Endothelial cell of umbilical vein (primary cell): ENCODE data around the gene ATP6V1G1. TPM values are rescaled to one million over a fixed set of nuclear protein-coding genes. Genes with fewer than 3 reads are reported as not detected.

ENCODE experiments used
- BruUV-seq: library from RNA; stranded (reverse); fragments of 400-500 nt; replicated peaks from 2 replicates; lab custom pipeline; 2021; lab: Mats Ljungman, UMichigan
- CTCF ChIA-PET: fragments of 300-600, 350-600 bp; sonication (Branson Sonifier 250); formaldehyde crosslinking; loops from one replicate; lab custom pipeline; 2021; ENCODE audit warnings: antibody characterized with exemption, inconsistent platforms; lab: Charles Lee
- POLR2A ChIA-PET: fragments of 300-600, 350-600 bp; sonication (Branson Sonifier 250); formaldehyde crosslinking; loops from one replicate; lab custom pipeline; 2021; ENCODE audit warnings: antibody characterized with exemption, inconsistent platforms; lab: Charles Lee
- DNase-seq: peaks from one replicate; pipeline ENCODE4 v3.0.0-alpha.2; 2011; ENCODE audit warnings: low read depth, low spot score
- FAIRE-seq: peaks from 2 replicates; lab custom pipeline; 2011; peaks lifted over from hg19 to GRCh38; lab: Jason Lieb, UNC
- H2AFZ ChIP-seq: 2 replicates; pipeline ENCODE4 v1.6.0; 2012; ENCODE audit warnings: low read depth, low read length, control low read depth, inconsistent platforms
- H3K27ac ChIP-seq: 2 replicates; pipeline ENCODE4 v1.5.1; 2011; ENCODE audit warnings: low read depth, mild to moderate bottlenecking, control low read depth, low read length, moderate library complexity; ENCODE audit not compliant: insufficient read depth
- H3K27me3 ChIP-seq, 2 experiments: 2 replicates each; pipeline versions ENCODE4 v1.6.0 to v1.6.1; 2011; ENCODE audit warnings: low read length in 2 of 2, mixed read lengths in 1 of 2; ENCODE audit not compliant: control insufficient read depth in 2 of 2, insufficient read depth in 2 of 2
- H3K36me3 ChIP-seq, 2 experiments: 2 replicates in 1 of 2; 3 replicates in 1 of 2; pipeline ENCODE4 v1.5.1; 2011; ENCODE audit warnings: low read length in 2 of 2, mild to moderate bottlenecking in 1 of 2, moderate library complexity in 1 of 2; ENCODE audit not compliant: control insufficient read depth in 2 of 2, insufficient read depth in 2 of 2; ENCODE audit errors: extremely low read depth in 1 of 2
- H3K4me1 ChIP-seq: 3 replicates; pipeline ENCODE4 v1.5.1; 2011; ENCODE audit warnings: mild to moderate bottlenecking, low read length; ENCODE audit not compliant: control insufficient read depth, insufficient read depth; ENCODE audit errors: extremely low read depth
- H3K4me2 ChIP-seq: 2 replicates; pipeline ENCODE4 v1.6.1; 2011; ENCODE audit warnings: low read length, control low read depth, mixed read lengths; ENCODE audit not compliant: insufficient read depth
- H3K4me3 ChIP-seq, 3 experiments: fragments of 200-600 bp in 1 of 3; sonication (generic), shearing (Covaris generic) in 1 of 3; replicated peaks in 1 of 3; 2 replicates each; pipeline ENCODE4 v1.5.1; 2011 to 2016; ENCODE audit warnings: control low read depth in 3 of 3, low read length in 3 of 3, mild to moderate bottlenecking in 2 of 3, inconsistent platforms in 1 of 3, low read depth in 1 of 3, moderate library complexity in 1 of 3; ENCODE audit not compliant: insufficient read depth in 1 of 3
- H3K79me2 ChIP-seq: 2 replicates; pipeline ENCODE4 v1.6.0; 2012; ENCODE audit warnings: low read length, inconsistent platforms; ENCODE audit not compliant: control insufficient read depth, insufficient read depth
- H3K9ac ChIP-seq: replicated peaks from 2 replicates; pipeline ENCODE3; 2011; ENCODE audit warnings: low read length, control low read depth; ENCODE audit not compliant: insufficient read depth; ENCODE audit errors: extremely low read depth
- H3K9me1 ChIP-seq: replicated peaks from 3 replicates; pipeline ENCODE4 v1.6.0; 2011; ENCODE audit warnings: mild to moderate bottlenecking, low read length; ENCODE audit not compliant: control insufficient read depth, insufficient read depth; ENCODE audit errors: extremely low read depth
- H3K9me3 ChIP-seq: replicated peaks from 2 replicates; pipeline ENCODE4 v1.5.1; 2012; ENCODE audit warnings: low read length, inconsistent platforms; ENCODE audit not compliant: control insufficient read depth, insufficient read depth
- H4K20me1 ChIP-seq: replicated peaks from 2 replicates; pipeline ENCODE3; 2011; ENCODE audit warnings: mild to moderate bottlenecking, low read length; ENCODE audit not compliant: control insufficient read depth, insufficient read depth; ENCODE audit errors: extremely low read depth
- EZH2 ChIP-seq: IDR thresholded peaks from 2 replicates; pipeline ENCODE4 v1.6.1; 2012; ENCODE audit warnings: borderline replicate concordance, low read depth, mild to moderate bottlenecking, moderate library complexity, low read length, inconsistent platforms; ENCODE audit not compliant: severe bottlenecking
- GATA2 ChIP-seq: IDR thresholded peaks from 2 replicates; pipeline ENCODE4 v1.7.0; 2011; ENCODE audit warnings: low read depth, mild to moderate bottlenecking, moderate library complexity, mixed read lengths, low read length; ENCODE audit not compliant: insufficient read length, insufficient read depth
- JUN ChIP-seq: IDR thresholded peaks from 2 replicates; pipeline ENCODE4 v1.6.1; 2011; ENCODE audit warnings: borderline replicate concordance, low read depth; ENCODE audit not compliant: insufficient read length, insufficient read depth
- MAX ChIP-seq: IDR thresholded peaks from 2 replicates; pipeline ENCODE4 v1.6.1; 2011; ENCODE audit not compliant: insufficient read depth, insufficient read length
- MYC ChIP-seq: IDR thresholded peaks from one replicate; pipeline ENCODE4 v1.6.1; 2011; ENCODE audit warnings: mild to moderate bottlenecking, low read depth, low read length
- POLR2A ChIP-seq: IDR thresholded peaks from 2 replicates; pipeline ENCODE4 v1.6.1; 2012; ENCODE audit warnings: low read depth, mild to moderate bottlenecking, control low read depth, low read length
- dilution Hi-C: fragments of 300-500 bp; cut with MboI; formaldehyde crosslinking; loops from one replicate; pipeline ENCODE4 v1.15.0; 2019; ENCODE audit warnings: low sequenced_read_pairs; ENCODE audit not compliant: extremely low pct_ligation_motif_present
- intact Hi-C: fragments of 100-400 bp; cut with micrococcal nuclease; formaldehyde crosslinking; loops from one replicate; pipeline ENCODE4 v1.10.0; 2022
- polyA plus RNA-seq, 4 experiments: library from polyadenylated mRNA; depleted of rRNA in 3 of 4; stranded (reverse) in 3 of 4; unstranded in 1 of 4; fragments of >200 nt; gene quantifications; 2 replicates each; pipeline versions ENCODE4 v1.2.1 to v1.2.3, GENCODE V29; 2011 to 2012; ENCODE audit warnings: missing spikeins in 1 of 4
- total RNA-seq: library from RNA; stranded (reverse); gene quantifications from 2 replicates; pipeline ENCODE4 v1.2.3, GENCODE V29; 2021

The ATP6V1G1 gene
- total and polyA plus RNA-seq, 2 donors (not counting 3 experiments of a cell fraction or from before 2014, with no cell fraction given): 78.9 to 96.9 TPM

DNA sequence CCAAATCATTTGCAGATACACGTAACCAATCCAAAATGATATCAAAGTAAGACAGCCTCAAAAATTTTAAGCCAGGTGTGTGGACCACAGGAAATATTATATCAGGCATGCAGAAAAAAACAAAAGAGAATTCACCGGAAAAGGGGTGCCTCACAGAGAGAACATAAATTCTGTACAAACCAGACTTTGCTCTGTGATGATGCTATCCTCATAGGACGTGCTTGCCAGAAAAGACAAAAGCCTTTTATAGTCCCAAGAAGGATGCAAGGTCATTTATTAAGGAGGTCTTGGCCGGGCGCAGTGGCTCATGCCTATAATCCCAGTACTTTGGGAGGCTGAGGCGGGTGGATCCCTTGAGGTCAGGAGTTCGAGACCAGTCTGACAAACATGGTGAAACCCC lies 16.8 kb upstream of the ATP6V1G1 start:
- Histone ChIP-seq H3K4me1 (no peaks in the 10 kb centered on the region), H3K79me2 (no peaks in the 10 kb centered on the region), H3K4me3 (no peak overlapping the region), H3K4me2 (no peak overlapping the region), H4K20me1 (no peaks in the 10 kb centered on the region), H2AFZ (no peak overlapping the region), H3K9me1 (no peaks in the 10 kb centered on the region), H3K9me3 (no peaks in the 10 kb centered on the region), H3K36me3 (no peaks in the 10 kb centered on the region), H3K27me3 (no peaks in the 10 kb centered on the region), H3K27ac (no peak overlapping the region), H3K9ac (no peak overlapping the region)
- TF ChIP-seq GATA2: no peak
- TF ChIP-seq POLR2A: no peak
- no peak for TF ChIP-seq JUN
- no peak for TF ChIP-seq MAX
- no peak for TF ChIP-seq EZH2
- TF ChIP-seq MYC: no peak
- FAIRE-seq: no peak
- no TSS peak for BruUV-seq
- DNase-seq: no peak
- ChIA-PET POLR2A (no interaction called here), CTCF (interaction anchor here (1.5 kb wide), 1 partner anchor 9 kb away, joined by 7 read pairs; no protein-coding TSS in a partner anchor)
- intact Hi-C loops (no loop called here), dilution Hi-C loops (no loop called here)

- ChIA-PET POLR2A (no interaction called here), CTCF (interaction anchor here (0.7 to 1.5 kb wide), 2 partner anchors 8 to 21 kb away, joined by 4 to 7 read pairs; no protein-coding TSS in a partner anchor)
- no TSS peak for BruUV-seq
- Histone ChIP-seq H4K20me1 (no peaks in the 10 kb centered on the region), H3K9me1 (no peaks in the 10 kb centered on the region), H3K27me3 (no peaks in the 10 kb centered on the region), H3K27ac (no peak overlapping the region), H3K4me3 (no peak overlapping the region), H3K4me1 (no peaks in the 10 kb centered on the region), H3K79me2 (no peaks in the 10 kb centered on the region), H3K9me3 (no peaks in the 10 kb centered on the region), H3K36me3 (no peaks in the 10 kb centered on the region), H2AFZ (no peak overlapping the region), H3K9ac (no peak overlapping the region), H3K4me2 (no peak overlapping the region)
- no peak for DNase-seq
- dilution Hi-C loops (no loop called here), intact Hi-C loops (no loop called here)
- TF ChIP-seq MAX: no peak
- TF ChIP-seq EZH2: no peak
- no peak for FAIRE-seq
These were observed 16.2 kb upstream of the ATP6V1G1 start for GRCh38 chr9:114571391-114571790.
